Right atrium auricular region (tissue), 2 donors: Measurements from ENCODE around the gene VGLL4. TPM values are rescaled to one million over a fixed set of nuclear protein-coding genes. Genes with fewer than 3 reads are reported as not detected.
"Not testable (repeated sequence)": the region's sequence is repeated elsewhere in the genome, so short reads cannot be mapped to it uniquely, and the experiment has no call there.

Source experiments
- DNase-seq: peaks from one replicate; pipeline ENCODE4 v3.0.0-alpha.2; 2019; ENCODE audit warnings: low spot score
- H3K27ac ChIP-seq, 2 donors: fragments of 200-600 bp; sonication (generic); 1 replicate in 1 of 2; 2 replicates in 1 of 2; pipeline ENCODE4 v1.5.1; 2016 to 2019
- H3K27me3 ChIP-seq, 2 donors: fragments of 200-600 bp; sonication (generic); one replicate each; pipeline versions ENCODE4 v1.5.1 to v1.6.0; 2017 to 2019
- H3K36me3 ChIP-seq: fragments of 200-600 bp; sonication (generic); one replicate; pipeline ENCODE4 v1.5.1; 2016
- H3K4me1 ChIP-seq, 2 donors: fragments of 200-600 bp; sonication (generic); one replicate each; pipeline versions ENCODE4 v1.5.1 to v1.6.0; 2017 to 2019
- H3K4me3 ChIP-seq, 2 donors: fragments of 200-600 bp; sonication (generic); 1 replicate in 1 of 2; 2 replicates in 1 of 2; pipeline ENCODE4 v1.5.1; 2017 to 2019; ENCODE audit warnings: mild to moderate bottlenecking in 1 of 2, moderate library complexity in 1 of 2
- H3K9me3 ChIP-seq, 2 donors: fragments of 200-600 bp; sonication (generic); one replicate each; pipeline ENCODE4 v1.5.1; 2019
- CTCF ChIP-seq, 2 donors: fragments of 200-600 bp; sonication (generic); IDR thresholded peaks; one replicate each; pipeline ENCODE4 v1.5.1; 2019; ENCODE audit warnings: antibody characterized with exemption in 2 of 2
- total RNA-seq, 2 donors: library from RNA; depleted of rRNA; stranded (reverse); fragments of >200 nt; gene quantifications; one replicate each; pipeline ENCODE4 v1.1.0, GENCODE V29; 2016

VGLL4 gene
- total RNA-seq, 2 donors from 2014 or later: 30.2 to 64.6 TPM

GRCh38 chr3:11574981-11575669 lies 68.6 kb downstream of the VGLL4 start:
- Histone ChIP-seq H3K36me3 (peaks cover 6% of the 10 kb centered on the region), H3K27ac (no peak overlapping the region), H3K4me1 (peaks cover 0 to 34% of the 10 kb centered on the region in 2 donors), H3K4me3 (no peak overlapping the region), H3K9me3 (no peaks in the 10 kb centered on the region), H3K27me3 (no peaks in the 10 kb centered on the region)
- TF ChIP-seq CTCF (IDR thresholded peaks at IDR 0.05): no peak
- no peak for DNase-seq

- not testable (repeated sequence) for H3K27ac ChIP-seq, H3K36me3 ChIP-seq, DNase-seq, H3K4me3 ChIP-seq, H3K9me3 ChIP-seq, H3K27me3 ChIP-seq
- peaks cover 0 to 52% of the 10 kb centered on the region in 2 donors for H3K4me1 ChIP-seq
Measured at GRCh38 chr3:11572660-11573059, 71.1 kb downstream of the VGLL4 start.

GRCh38 chr3:11570789-11571495 lies 72.8 kb downstream of the VGLL4 start:
- H3K27me3 ChIP-seq: no peaks in the 10 kb centered on the region
- H3K4me3 ChIP-seq: no peak overlapping the region
- peaks cover 0 to 49% of the 10 kb centered on the region in 2 donors for H3K4me1 ChIP-seq
- peak overlapping the region; percentile 31 to 91 for H3K27ac ChIP-seq
- no peak for DNase-seq
- H3K9me3 ChIP-seq: no peaks in the 10 kb centered on the region
- TF ChIP-seq CTCF (IDR thresholded peaks at IDR 0.05): no peak
- peaks cover 13% of the 10 kb centered on the region for H3K36me3 ChIP-seq

- no peaks in the 10 kb centered on the region for H3K27me3 ChIP-seq
- no peak for DNase-seq
- peak overlapping the region; percentile 31 to 91 for H3K27ac ChIP-seq
- TF ChIP-seq CTCF (IDR thresholded peaks at IDR 0.05): no peak
- H3K9me3 ChIP-seq: no peaks in the 10 kb centered on the region
- H3K4me1 ChIP-seq: peaks cover 0 to 52% of the 10 kb centered on the region in 2 donors
- peaks cover 12% of the 10 kb centered on the region for H3K36me3 ChIP-seq
- H3K4me3 ChIP-seq: no peak overlapping the region
Measured at GRCh38 chr3:11570251-11570650, 73.5 kb downstream of the VGLL4 start.

GRCh38 chr3:11569156-11569741 lies 74.5 kb downstream of the VGLL4 start:
- no peak for TF ChIP-seq CTCF (IDR thresholded peaks at IDR 0.05)
- Histone ChIP-seq H3K4me1 (peaks cover 0 to 62% of the 10 kb centered on the region in 2 donors), H3K9me3 (no peaks in the 10 kb centered on the region), H3K36me3 (peaks cover 12% of the 10 kb centered on the region), H3K4me3 (peak overlapping the region in 1 of 2 donors; percentile 34), H3K27ac (peak overlapping the region; percentile 88 to 91), H3K27me3 (no peaks in the 10 kb centered on the region)
- peak; percentile 54 for DNase-seq

GRCh38 chr3:11568503-11569155 lies 75.1 kb downstream of the VGLL4 start:
- Histone ChIP-seq H3K27ac (peak overlapping the region; percentile 88 to 91), H3K27me3 (no peaks in the 10 kb centered on the region), H3K36me3 (peaks cover 16% of the 10 kb centered on the region), H3K4me1 (peaks cover 0 to 62% of the 10 kb centered on the region in 2 donors), H3K4me3 (peak overlapping the region in 1 of 2 donors; percentile 34), H3K9me3 (no peaks in the 10 kb centered on the region)
- TF ChIP-seq CTCF (IDR thresholded peaks at IDR 0.05): no peak
- DNase-seq: peak; percentile 90
